Tibial artery (tissue), 4 donors: ENCODE results near the gene CARD19.

Experiments
- DNase-seq, 2 donors: peaks; one replicate each; pipeline ENCODE4 v3.0.0-alpha.2; 2019
- H3K27ac ChIP-seq, 2 donors: fragments of 200-600 bp; sonication (generic) in 1 of 2; 1 replicate in 1 of 2; 2 replicates in 1 of 2; pipeline ENCODE4 v1.5.1; 2018 to 2019; ENCODE audit warnings: mild to moderate bottlenecking in 1 of 2
- H3K27me3 ChIP-seq, 2 donors: fragments of 200-600 bp; sonication (generic) in 1 of 2; one replicate each; pipeline versions ENCODE4 v1.5.1 to v1.6.0; 2016 to 2019
- H3K36me3 ChIP-seq, 3 donors: fragments of 200-600 bp; sonication (generic) in 2 of 3; one replicate each; pipeline ENCODE4 v1.5.1; 2016 to 2019; ENCODE audit warnings: mild to moderate bottlenecking in 2 of 3
- H3K4me1 ChIP-seq, 4 donors: fragments of 200-600 bp; sonication (generic) in 2 of 4; 1 replicate in 3 of 4; 2 replicates in 1 of 4; pipeline ENCODE4 v1.5.1; 2016 to 2019
- H3K4me3 ChIP-seq, 2 donors: fragments of 200-600 bp; sonication (generic) in 1 of 2; 1 replicate in 1 of 2; 2 replicates in 1 of 2; pipeline ENCODE4 v1.5.1; 2018 to 2019; ENCODE audit warnings: mild to moderate bottlenecking in 2 of 2
- H3K9me3 ChIP-seq, 3 donors: fragments of 200-600 bp; sonication (generic) in 1 of 3; one replicate each; pipeline ENCODE4 v1.5.1; 2016 to 2019
- intact Hi-C: fragments of 100-400 bp; cut with DNase I; formaldehyde crosslinking; loops from one replicate; pipeline ENCODE4 v1.15.0; 2023; ENCODE audit warnings: low total_unique reads
- TF ChIP-seq, protein P1 (sequence below), 2 experiments: fragments of 200-600 bp in 1 of 2; fragments of 450-650 bp in 1 of 2; IDR thresholded peaks; one replicate each; pipeline ENCODE4 v1.5.1; 2017 to 2019; ENCODE audit warnings: antibody characterized with exemption in 2 of 2, mild to moderate bottlenecking in 1 of 2, moderate library complexity in 1 of 2

The CARD19 gene

GRCh38 chr9:93105620-93106019 lies 9.6 kb downstream of the CARD19 start:
- no peaks in the 10 kb centered on the region for H3K9me3 ChIP-seq
- TF ChIP-seq, protein P1, sequence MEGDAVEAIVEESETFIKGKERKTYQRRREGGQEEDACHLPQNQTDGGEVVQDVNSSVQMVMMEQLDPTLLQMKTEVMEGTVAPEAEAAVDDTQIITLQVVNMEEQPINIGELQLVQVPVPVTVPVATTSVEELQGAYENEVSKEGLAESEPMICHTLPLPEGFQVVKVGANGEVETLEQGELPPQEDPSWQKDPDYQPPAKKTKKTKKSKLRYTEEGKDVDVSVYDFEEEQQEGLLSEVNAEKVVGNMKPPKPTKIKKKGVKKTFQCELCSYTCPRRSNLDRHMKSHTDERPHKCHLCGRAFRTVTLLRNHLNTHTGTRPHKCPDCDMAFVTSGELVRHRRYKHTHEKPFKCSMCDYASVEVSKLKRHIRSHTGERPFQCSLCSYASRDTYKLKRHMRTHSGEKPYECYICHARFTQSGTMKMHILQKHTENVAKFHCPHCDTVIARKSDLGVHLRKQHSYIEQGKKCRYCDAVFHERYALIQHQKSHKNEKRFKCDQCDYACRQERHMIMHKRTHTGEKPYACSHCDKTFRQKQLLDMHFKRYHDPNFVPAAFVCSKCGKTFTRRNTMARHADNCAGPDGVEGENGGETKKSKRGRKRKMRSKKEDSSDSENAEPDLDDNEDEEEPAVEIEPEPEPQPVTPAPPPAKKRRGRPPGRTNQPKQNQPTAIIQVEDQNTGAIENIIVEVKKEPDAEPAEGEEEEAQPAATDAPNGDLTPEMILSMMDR (IDR thresholded peaks at IDR 0.05), result no peak
- H3K27ac ChIP-seq, result no peak overlapping the region
- no peak for DNase-seq
- H3K27me3 ChIP-seq, result no peaks in the 10 kb centered on the region
- H3K36me3 ChIP-seq, result peaks cover 14 to 29% (median 23%) of the 10 kb centered on the region in 3 donors
- intact Hi-C loops, result loop anchor here (10.0 kb wide), 1 partner anchor 101 kb away; no protein-coding TSS in a partner anchor
- H3K4me3 ChIP-seq, result no peak overlapping the region
- peaks cover 0 to 22% (median 11%) of the 10 kb centered on the region in 4 donors for H3K4me1 ChIP-seq

DNA sequence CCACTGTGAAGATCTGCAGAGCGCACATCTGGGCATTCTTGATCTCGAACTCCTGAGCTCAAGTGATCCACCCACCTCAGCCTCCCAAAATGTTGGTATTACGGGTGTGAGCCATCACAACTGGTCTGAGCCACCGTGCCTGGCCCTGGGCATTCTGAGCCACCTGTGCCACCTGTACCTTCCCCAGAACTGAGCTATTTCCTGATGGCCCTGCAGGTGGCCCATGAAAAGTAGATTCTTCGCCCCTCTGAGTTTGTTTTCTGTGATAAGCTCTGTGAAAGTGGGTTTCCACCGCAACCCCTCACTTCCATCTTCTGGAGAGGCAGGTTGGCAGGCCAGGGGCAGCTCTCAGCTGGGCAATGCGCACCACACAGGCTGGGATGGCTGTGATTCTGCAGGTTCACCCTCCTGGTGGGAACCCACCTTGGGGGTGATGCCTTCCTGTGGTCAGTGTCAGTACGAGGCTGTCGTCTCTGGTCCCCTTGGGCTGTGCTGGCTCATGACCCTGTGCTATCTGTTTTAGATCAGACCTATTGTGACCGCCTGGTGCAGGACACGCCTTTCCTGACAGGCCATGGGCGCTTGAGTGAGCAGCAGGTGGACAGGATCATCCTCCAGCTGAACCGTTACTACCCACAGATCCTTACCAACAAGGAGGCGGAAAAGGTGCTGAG lies 11.3 kb downstream of the CARD19 start:
- intact Hi-C loops, result loop anchor here (10.0 kb wide), 1 partner anchor 102 kb away; no protein-coding TSS in a partner anchor
- H3K4me3 ChIP-seq, result no peak overlapping the region
- peak; percentile 16 to 57 for DNase-seq
- TF ChIP-seq, protein P1 (IDR thresholded peaks at IDR 0.05), result no peak
- no peaks in the 10 kb centered on the region for H3K27me3 ChIP-seq
- no peaks in the 10 kb centered on the region for H3K9me3 ChIP-seq
- no peak overlapping the region for H3K27ac ChIP-seq
- H3K36me3 ChIP-seq, result peaks cover 31 to 46% (median 40%) of the 10 kb centered on the region in 3 donors
- peaks cover 0 to 22% (median 11%) of the 10 kb centered on the region in 4 donors for H3K4me1 ChIP-seq

GRCh38 chr9:93107825-93108161 lies 11.8 kb downstream of the CARD19 start:
- Histone ChIP-seq H3K4me3 (no peak overlapping the region), H3K27me3 (no peaks in the 10 kb centered on the region), H3K36me3 (peaks cover 36 to 51% (median 45%) of the 10 kb centered on the region in 3 donors), H3K9me3 (no peaks in the 10 kb centered on the region), H3K4me1 (peaks cover 0 to 22% (median 11%) of the 10 kb centered on the region in 4 donors), H3K27ac (no peak overlapping the region)
- DNase-seq, result no peak
- TF ChIP-seq, protein P1 (IDR thresholded peaks at IDR 0.05), result no peak
- intact Hi-C loops, result loop anchor here (10.0 kb wide), 1 partner anchor 103 kb away; no protein-coding TSS in a partner anchor

DNA sequence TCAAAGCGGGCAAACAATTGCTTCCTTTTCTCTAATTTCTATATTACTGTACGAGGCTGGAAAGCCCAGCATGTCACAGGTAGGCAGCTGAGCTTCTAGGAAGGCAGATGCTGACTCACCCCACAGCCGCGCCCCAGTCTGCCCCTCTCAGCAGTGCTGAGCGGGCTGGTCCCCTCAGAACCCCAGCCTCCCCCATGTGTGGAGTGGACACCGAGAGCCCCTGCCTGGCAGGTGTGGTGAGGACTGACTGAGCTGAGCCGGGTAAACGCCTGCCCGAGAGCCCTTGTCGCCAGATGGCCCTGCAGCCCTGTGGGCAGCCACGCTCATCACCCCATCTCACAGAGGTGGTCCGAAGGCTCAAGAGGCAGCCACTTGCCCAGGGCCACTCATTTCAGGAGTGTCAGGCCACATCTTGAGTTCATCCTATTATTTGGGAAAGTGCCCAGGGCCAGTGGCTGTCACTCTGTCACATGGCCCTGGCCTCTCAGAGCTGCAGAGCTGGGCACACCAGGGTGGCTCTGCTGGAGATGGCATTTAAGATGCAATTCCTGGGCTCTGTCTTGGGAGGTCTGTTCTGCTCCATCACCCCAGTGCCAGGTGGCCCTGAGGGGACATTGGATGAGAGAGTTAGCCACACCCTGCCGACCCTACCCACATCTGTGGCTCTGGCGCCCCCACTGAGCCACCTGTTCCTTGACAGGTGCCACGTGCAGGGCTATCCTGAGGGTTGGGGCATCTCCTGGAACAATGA lies 12.4 kb downstream of the CARD19 start:
- no peaks in the 10 kb centered on the region for H3K27me3 ChIP-seq
- H3K36me3 ChIP-seq, result peaks cover 43 to 58% (median 52%) of the 10 kb centered on the region in 3 donors
- DNase-seq, result peak; percentile 20 to 63
- TF ChIP-seq, protein P1 (IDR thresholded peaks at IDR 0.05), result no peak
- no peaks in the 10 kb centered on the region for H3K9me3 ChIP-seq
- no peak overlapping the region for H3K4me3 ChIP-seq
- intact Hi-C loops, result loop anchor here (10.0 kb wide), 1 partner anchor 104 kb away; no protein-coding TSS in a partner anchor
- H3K4me1 ChIP-seq, result peaks cover 0 to 22% (median 11%) of the 10 kb centered on the region in 4 donors
- no peak overlapping the region for H3K27ac ChIP-seq

DNA sequence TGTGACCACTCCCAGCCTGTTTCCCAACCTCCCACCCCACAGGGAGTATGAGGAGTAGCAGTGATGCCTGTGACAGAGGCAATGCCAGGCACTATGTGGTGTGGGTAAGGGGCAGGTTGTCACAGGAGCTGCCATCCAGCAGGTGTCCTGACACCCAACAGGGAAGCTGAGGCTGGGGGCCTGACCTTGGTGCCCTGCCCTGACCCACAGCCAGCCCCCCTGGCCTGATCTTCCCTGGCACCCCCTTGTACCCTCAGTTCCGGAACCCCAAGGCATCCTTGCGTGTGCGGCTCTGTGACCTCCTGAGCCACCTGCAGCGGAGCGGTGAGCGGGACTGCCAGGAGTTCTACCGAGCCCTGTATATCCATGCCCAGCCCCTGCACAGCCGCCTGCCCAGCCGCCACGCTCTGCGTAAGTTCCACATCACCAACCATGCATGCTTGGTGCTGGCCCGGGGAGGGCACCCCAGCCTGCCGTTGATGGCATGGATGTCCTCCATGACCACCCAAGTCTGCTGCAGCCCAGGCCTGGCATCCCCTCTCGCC lies 14.4 kb downstream of the CARD19 start:
- no peaks in the 10 kb centered on the region for H3K9me3 ChIP-seq
- H3K4me3 ChIP-seq, result no peak overlapping the region
- peak; percentile 20 to 62 for DNase-seq
- no peaks in the 10 kb centered on the region for H3K27me3 ChIP-seq
- peaks cover 47 to 70% (median 67%) of the 10 kb centered on the region in 3 donors for H3K36me3 ChIP-seq
- intact Hi-C loops, result no loop called here
- TF ChIP-seq, protein P1 (IDR thresholded peaks at IDR 0.05), result no peak
- no peak overlapping the region for H3K27ac ChIP-seq
- peaks cover 0 to 28% (median 11%) of the 10 kb centered on the region in 4 donors for H3K4me1 ChIP-seq
